Activated CD8-positive, alpha-beta T cell treated with anti-CD3 and anti-CD28 coated beads, Interleukin-2, amount 10 ng/mL, durations not matched to agents 7 days and 5 days (primary cell): Measurements from ENCODE around the gene NAE1. TPM values are rescaled to one million over a fixed set of nuclear protein-coding genes. Genes with fewer than 3 reads are reported as not detected.
"Not testable (repeated sequence)": the region's sequence is repeated elsewhere in the genome, so short reads cannot be mapped to it uniquely, and the experiment has no call there.

Experiments
- ATAC-seq: fragments of 150-1000 bp; cut with Tn5 transposase; one replicate; pipeline ENCODE4 v1.10.0; 2021; ENCODE audit warnings: moderate library complexity
- CTCF ChIA-PET: fragments of 350-600 bp; sonication (Branson Sonifier 250); formaldehyde crosslinking; loops from one replicate; lab custom pipeline; 2021; ENCODE audit warnings: antibody characterized with exemption; lab: Charles Lee
- POLR2A ChIA-PET: fragments of 350-600 bp; sonication (Branson Sonifier 250); formaldehyde crosslinking; loops from one replicate; lab custom pipeline; 2021; ENCODE audit warnings: antibody characterized with exemption; lab: Charles Lee
- DNase-seq: peaks from one replicate; pipeline ENCODE4 v3.0.0-alpha.2; 2020
- H3K27ac Mint-ChIP-seq: one replicate; pipeline ENCODE4 v1.8.0; 2021; ENCODE audit warnings: mild to moderate bottlenecking, mixed read lengths
- H3K27me3 Mint-ChIP-seq: one replicate; pipeline ENCODE4 v1.8.0; 2021; ENCODE audit warnings: low read depth, mixed read lengths
- H3K36me3 Mint-ChIP-seq: one replicate; pipeline ENCODE4 v1.8.0; 2021; ENCODE audit warnings: low read depth, mixed read lengths
- H3K4me1 Mint-ChIP-seq: one replicate; pipeline ENCODE4 v1.8.0; 2021; ENCODE audit warnings: low read depth, mixed read lengths
- H3K4me3 Mint-ChIP-seq: one replicate; pipeline ENCODE4 v1.8.0; 2021; ENCODE audit warnings: mild to moderate bottlenecking, mixed read lengths
- H3K9me3 Mint-ChIP-seq: one replicate; pipeline ENCODE4 v1.8.0; 2022; ENCODE audit warnings: mixed read lengths; ENCODE audit not compliant: insufficient read depth
- total RNA-seq, 2 experiments: library from RNA; stranded (reverse); gene quantifications; one replicate each; pipeline ENCODE4 v1.2.3, GENCODE V29; 2021

Gene NAE1
- total RNA-seq, 2 experiments from 2014 or later: 77.3 to 84.1 TPM

GRCh38 chr16:66801320-66802105 lies 29.3 kb downstream of the NAE1 start, which contains the start of gene TERB1:
Gene TERB1, minus strand, starts transcription at chr16:66801584. Its CDS starts 4,786 bp downstream, at chr16:66796798.
- H3K27me3 Mint-ChIP-seq: no peaks in the 10 kb centered on the region
- ATAC-seq: no peak
- no peak within 1 kb of the TSS for H3K4me3 Mint-ChIP-seq
- ChIA-PET POLR2A (no interaction called here), CTCF (no interaction called here)
- no peaks in the 10 kb centered on the region for H3K9me3 Mint-ChIP-seq
- H3K4me1 Mint-ChIP-seq: no peaks in the 10 kb centered on the region
- peaks cover 21% of the 10 kb centered on the region for H3K36me3 Mint-ChIP-seq
- DNase-seq: no peak
- H3K27ac Mint-ChIP-seq: no peak within 1 kb of the TSS

- peaks cover 21% of the 10 kb centered on the region for H3K36me3 Mint-ChIP-seq
- ChIA-PET CTCF (no interaction called here), POLR2A (no interaction called here)
- no peaks in the 10 kb centered on the region for H3K27me3 Mint-ChIP-seq
- H3K27ac Mint-ChIP-seq: no peak overlapping the region
- no peaks in the 10 kb centered on the region for H3K4me1 Mint-ChIP-seq
- DNase-seq: no peak
- no peak for ATAC-seq
- H3K9me3 Mint-ChIP-seq: no peaks in the 10 kb centered on the region
- no peak overlapping the region for H3K4me3 Mint-ChIP-seq
These were observed 29.9 kb downstream of the NAE1 start for GRCh38 chr16:66800856-66801255.

GRCh38 chr16:66798161-66798560 lies 32.6 kb downstream of the NAE1 start:
- ChIA-PET POLR2A (no interaction called here), CTCF (interaction anchor here (1.0 to 1.1 kb wide), 2 partner anchors 32 to 75 kb away, joined by 3 to 4 read pairs; partner anchors contain the start of gene NAE1)
- Mint-ChIP-seq H3K27me3 (peaks cover 4% of the 10 kb centered on the region), H3K4me1 (no peaks in the 10 kb centered on the region), H3K27ac (no peak overlapping the region), H3K36me3 (no peaks in the 10 kb centered on the region), H3K9me3 (no peaks in the 10 kb centered on the region), H3K4me3 (no peak overlapping the region)
- ATAC-seq (no peak), DNase-seq (no peak)

- H3K36me3 Mint-ChIP-seq, H3K4me1 Mint-ChIP-seq, H3K27ac Mint-ChIP-seq, H3K9me3 Mint-ChIP-seq, POLR2A ChIA-PET, H3K4me3 Mint-ChIP-seq, ATAC-seq, CTCF ChIA-PET, DNase-seq: not testable (repeated sequence)
- H3K27me3 Mint-ChIP-seq: peaks cover 13% of the 10 kb centered on the region
These were observed 36.8 kb downstream of the NAE1 start for GRCh38 chr16:66793984-66794383.

- Mint-ChIP-seq H3K9me3 (no peaks in the 10 kb centered on the region), H3K4me3 (no peak overlapping the region), H3K27me3 (peaks cover 12% of the 10 kb centered on the region), H3K27ac (no peak overlapping the region), H3K36me3 (no peaks in the 10 kb centered on the region), H3K4me1 (no peaks in the 10 kb centered on the region)
- CTCF ChIA-PET: interaction anchor here (1.3 kb wide), 1 partner anchor 40 kb away, joined by 5 read pairs; the partner anchor contains the start of gene NAE1
- POLR2A ChIA-PET: no interaction called here
- ATAC-seq (no peak), DNase-seq (no peak)
These were observed 40.5 kb downstream of the NAE1 start for GRCh38 chr16:66790130-66790733.

- Mint-ChIP-seq H3K9me3 (no peaks in the 10 kb centered on the region), H3K27ac (no peak overlapping the region), H3K4me3 (no peak overlapping the region), H3K27me3 (peaks cover 9% of the 10 kb centered on the region), H3K4me1 (no peaks in the 10 kb centered on the region), H3K36me3 (no peaks in the 10 kb centered on the region)
- no peak for DNase-seq
- POLR2A ChIA-PET: no interaction called here
- CTCF ChIA-PET: no interaction called here
- ATAC-seq: no peak
These were observed 43.3 kb downstream of the NAE1 start for GRCh38 chr16:66787427-66787826.

- Mint-ChIP-seq H3K27me3 (peaks cover 6% of the 10 kb centered on the region), H3K9me3 (no peaks in the 10 kb centered on the region), H3K27ac (no peak overlapping the region), H3K4me1 (no peaks in the 10 kb centered on the region), H3K4me3 (no peak overlapping the region), H3K36me3 (no peaks in the 10 kb centered on the region)
- ChIA-PET POLR2A (no interaction called here), CTCF (no interaction called here)
- ATAC-seq (no peak), DNase-seq (no peak)
These were observed 44.2 kb downstream of the NAE1 start for GRCh38 chr16:66786551-66786950.

- POLR2A ChIA-PET: no interaction called here
- CTCF ChIA-PET: interaction anchor here (1.8 to 1.9 kb wide), 2 partner anchors 25 to 54 kb away, joined by 7 to 8 read pairs; partner anchors contain the start of genes DYNC1LI2 and NAE1
- no peak for ATAC-seq
These were observed 54.3 kb downstream of the NAE1 start for GRCh38 chr16:66776457-66776856.

GRCh38 chr16:66774981-66775380 lies 55.8 kb downstream of the NAE1 start:
- ChIA-PET CTCF (no interaction called here), POLR2A (no interaction called here)
- DNase-seq: no peak
- H3K4me1 Mint-ChIP-seq: no peaks in the 10 kb centered on the region
- no peaks in the 10 kb centered on the region for H3K9me3 Mint-ChIP-seq
- H3K27me3 Mint-ChIP-seq: no peaks in the 10 kb centered on the region
- H3K4me3 Mint-ChIP-seq: no peak overlapping the region
- H3K36me3 Mint-ChIP-seq: no peaks in the 10 kb centered on the region
- no peak for ATAC-seq
- no peak overlapping the region for H3K27ac Mint-ChIP-seq

More at GRCh38 chr16:66776457-66776856, 54.3 kb downstream of the NAE1 start:
- H3K36me3 Mint-ChIP-seq: no peaks in the 10 kb centered on the region
- no peaks in the 10 kb centered on the region for H3K9me3 Mint-ChIP-seq
- H3K27me3 Mint-ChIP-seq: no peaks in the 10 kb centered on the region
- no peak overlapping the region for H3K27ac Mint-ChIP-seq
- no peak for DNase-seq
- H3K4me1 Mint-ChIP-seq: no peaks in the 10 kb centered on the region
- H3K4me3 Mint-ChIP-seq: no peak overlapping the region

- Mint-ChIP-seq H3K4me1 (no peaks in the 10 kb centered on the region), H3K36me3 (no peaks in the 10 kb centered on the region), H3K27ac (no peak overlapping the region), H3K27me3 (peaks cover 16% of the 10 kb centered on the region), H3K9me3 (no peaks in the 10 kb centered on the region), H3K4me3 (no peak overlapping the region)
- POLR2A ChIA-PET: no interaction called here
- CTCF ChIA-PET: no interaction called here
- DNase-seq (no peak), ATAC-seq (no peak)
These were observed 72.7 kb downstream of the NAE1 start for GRCh38 chr16:66758086-66758485.

- peaks cover 7% of the 10 kb centered on the region for H3K36me3 Mint-ChIP-seq
- H3K27me3 Mint-ChIP-seq: peaks cover 21% of the 10 kb centered on the region
- ATAC-seq (no peak), DNase-seq (no peak)
- H3K4me3 Mint-ChIP-seq: no peak overlapping the region
- peaks cover 14% of the 10 kb centered on the region for H3K4me1 Mint-ChIP-seq
- H3K27ac Mint-ChIP-seq: no peak overlapping the region
- ChIA-PET CTCF (interaction anchor here (0.8 to 3.7 kb wide), 5 partner anchors 14 to 76 kb away, joined by 3 to 14 read pairs (median 4); partner anchors contain the start of gene NAE1), POLR2A (no interaction called here)
- H3K9me3 Mint-ChIP-seq: no peaks in the 10 kb centered on the region
These were observed 76.0 kb downstream of the NAE1 start for GRCh38 chr16:66754819-66755218.

- Mint-ChIP-seq H3K27ac (no peak overlapping the region), H3K4me3 (no peak overlapping the region), H3K27me3 (peaks cover 21% of the 10 kb centered on the region), H3K9me3 (no peaks in the 10 kb centered on the region), H3K36me3 (peaks cover 10% of the 10 kb centered on the region), H3K4me1 (peaks cover 20% of the 10 kb centered on the region)
- ChIA-PET POLR2A (no interaction called here), CTCF (interaction anchor here (0.8 to 3.7 kb wide), 5 partner anchors 14 to 77 kb away, joined by 3 to 14 read pairs (median 4); partner anchors contain the start of gene NAE1)
- no peak for DNase-seq
- no peak for ATAC-seq
These were observed 76.6 kb downstream of the NAE1 start for GRCh38 chr16:66754211-66754610.
